ENCODE measurements around the gene ZNF366.

- peak; percentile 23 to 73 (median 62) for TF ChIP-seq CTCF (IDR thresholded peaks at IDR 0.05)
- no peak for TF ChIP-seq POLR2A (IDR thresholded peaks at IDR 0.05)
These were observed 16.9 kb upstream of the ZNF366 start for GRCh38 chr5:72523960-72524582.
